Suppressor macrophage (primary cell): ENCODE data around the gene TEX19.

Source experiments
- DNase-seq, 4 experiments: peaks; one replicate each; pipeline ENCODE4 v3.0.0-alpha.2; 2020 to 2022

Gene TEX19

GRCh38 chr17:82390860-82391435, 31.9 kb downstream of the TEX19 start:
- peak in 1 of 4 experiments; percentile 0 for DNase-seq

- peak in 1 of 4 experiments; percentile 0 for DNase-seq
Observed at GRCh38 chr17:82391496-82392066, 32.5 kb downstream of the TEX19 start.

DNA sequence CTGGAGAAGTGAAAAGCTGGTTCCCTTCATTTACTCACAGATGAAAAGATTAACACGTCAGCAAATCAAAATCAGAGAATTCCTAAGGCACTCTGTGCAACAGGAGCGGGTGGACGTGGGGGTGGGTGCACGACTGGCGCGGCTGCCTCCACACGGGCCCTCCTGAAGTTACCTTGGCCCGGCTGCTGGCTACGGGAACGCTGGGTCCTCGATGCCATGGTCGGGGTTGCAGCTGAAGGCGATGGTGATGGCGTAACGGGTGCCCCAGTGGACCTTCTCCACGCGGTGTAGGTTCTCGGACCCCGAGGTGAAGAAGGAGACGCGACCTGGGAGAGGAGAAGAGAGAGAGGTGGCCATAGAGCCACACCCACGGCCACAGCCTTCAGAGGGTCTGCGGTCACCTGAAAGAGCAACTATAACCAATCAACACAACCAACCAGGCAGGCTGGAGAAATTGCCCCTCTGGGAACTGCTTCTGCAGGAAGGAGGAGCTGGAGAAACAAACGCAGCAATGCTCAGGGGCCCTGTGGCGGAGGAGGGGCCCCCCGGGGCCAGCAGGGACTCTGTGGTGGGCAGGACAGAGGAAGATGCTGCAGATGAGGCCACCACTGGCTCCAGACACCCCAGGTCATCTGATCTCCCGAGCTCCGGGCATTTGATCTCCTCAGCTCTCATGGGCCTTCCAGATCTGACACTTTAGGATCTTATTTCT, 33.3 kb downstream of the TEX19 start:
- peak in 1 of 4 experiments; percentile 1 for DNase-seq

- peak in 1 of 4 experiments; percentile 1 for DNase-seq
Observed at GRCh38 chr17:82392941-82393340, 33.9 kb downstream of the TEX19 start.

- peak in 1 of 4 experiments; percentile 1 for DNase-seq
Observed at GRCh38 chr17:82394278-82394677, 35.2 kb downstream of the TEX19 start.

- DNase-seq, result peak; percentile 55 to 86 (median 70)
Observed at GRCh38 chr17:82396601-82397435, 37.8 kb downstream of the TEX19 start.

- DNase-seq, result peak in 1 of 4 experiments; percentile 2
Observed at GRCh38 chr17:82397449-82398335, 38.6 kb downstream of the TEX19 start.

DNA sequence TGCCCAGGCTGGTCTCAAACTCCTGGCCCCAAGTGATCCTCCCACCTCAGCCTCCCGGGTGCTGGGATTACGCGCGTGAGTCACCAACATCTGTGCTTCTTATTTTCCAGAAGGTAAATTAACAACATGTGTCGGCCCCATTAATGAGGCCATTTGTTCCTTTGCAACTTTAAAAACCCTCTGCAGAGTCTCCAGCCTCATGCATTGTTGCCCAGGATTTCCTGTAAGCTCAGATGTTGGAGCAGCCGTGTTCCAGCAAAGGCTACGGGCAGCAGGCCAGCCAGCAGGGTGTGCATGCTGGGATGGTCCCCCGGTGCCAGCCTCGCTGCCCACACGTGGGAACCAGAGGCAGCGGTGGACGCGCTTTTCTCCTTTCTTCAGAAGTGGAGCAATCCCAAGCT, 40.0 kb downstream of the TEX19 start:
- peak; percentile 53 to 78 (median 62) for DNase-seq

GRCh38 chr17:82399601-82400101, 40.6 kb downstream of the TEX19 start:
- peak in 1 of 4 experiments; percentile 2 for DNase-seq

GRCh38 chr17:82400206-82400605, 41.2 kb downstream of the TEX19 start:
- DNase-seq, result peak; percentile 67 to 83 (median 82)

DNA sequence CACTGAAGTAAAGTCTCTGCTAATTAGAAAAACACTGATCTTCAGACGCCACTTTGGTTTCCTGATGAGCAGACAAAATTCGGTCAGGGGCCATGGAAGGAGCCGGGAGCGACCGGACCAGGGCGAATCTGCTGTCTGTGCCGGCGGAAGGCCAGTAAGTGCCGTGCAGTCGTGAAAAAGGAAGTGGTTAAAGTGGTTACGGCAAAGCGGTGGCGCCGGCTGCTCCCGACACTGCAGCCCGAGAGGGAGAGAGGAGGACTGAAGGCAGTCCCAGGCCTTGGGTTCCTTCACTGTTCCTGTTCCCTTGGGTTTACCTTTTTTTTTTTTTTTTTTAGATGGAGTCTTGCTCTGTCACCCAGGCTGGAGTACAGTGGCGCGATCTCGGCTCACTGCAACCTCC, 41.8 kb downstream of the TEX19 start:
- DNase-seq, result peak; percentile 90 to 95 (median 94)

DNA sequence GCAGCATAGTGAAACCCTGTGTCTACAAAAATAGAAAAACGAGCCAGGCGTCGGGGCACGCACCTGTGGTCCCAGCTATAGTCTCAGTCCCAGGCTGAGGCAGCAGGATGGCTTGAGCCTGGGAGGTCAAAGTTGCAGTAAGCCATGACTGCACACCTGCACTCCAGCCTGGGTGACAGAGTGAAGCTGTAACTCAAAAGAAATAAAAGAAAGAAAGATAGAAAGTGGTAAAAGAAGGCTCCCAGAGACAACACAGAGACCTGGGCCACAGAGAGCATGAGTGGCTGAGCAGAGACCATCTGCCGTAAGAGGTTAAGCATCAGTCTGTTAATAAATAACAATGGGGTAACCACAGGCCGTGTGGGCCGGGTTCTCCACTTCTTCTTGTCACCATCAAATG, 43.8 kb downstream of the TEX19 start:
- DNase-seq, result peak in 1 of 4 experiments; percentile 1

GRCh38 chr17:82403662-82404660, 44.9 kb downstream of the TEX19 start:
- no peak for DNase-seq

GRCh38 chr17:82405051-82405450, 46.0 kb downstream of the TEX19 start:
- no peak for DNase-seq

- peak in 1 of 4 experiments; percentile 1 for DNase-seq
Observed at GRCh38 chr17:82406131-82406671, 47.2 kb downstream of the TEX19 start.

DNA sequence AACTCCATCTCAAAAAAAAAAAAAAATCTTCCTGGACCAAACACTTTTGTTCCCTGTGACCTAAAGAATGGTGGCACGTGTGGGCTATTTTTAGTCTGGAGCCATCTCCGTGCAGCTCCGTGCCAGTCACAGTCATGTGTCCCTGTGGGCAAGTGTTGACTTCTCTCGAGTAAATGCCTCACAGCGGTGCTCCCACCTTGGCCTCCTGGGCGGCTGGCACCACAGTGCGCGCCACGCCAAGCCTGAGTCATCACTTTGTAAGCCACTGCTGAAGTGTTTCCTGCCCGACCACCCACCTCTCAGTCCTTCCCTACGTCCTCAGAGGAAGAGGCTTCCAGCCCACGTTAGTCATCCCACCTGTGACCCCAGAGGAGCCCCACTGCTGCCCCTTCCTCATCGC, 48.2 kb downstream of the TEX19 start:
- DNase-seq, result peak; percentile 75 to 87 (median 80)

GRCh38 chr17:82408288-82408937, 49.4 kb downstream of the TEX19 start:
- DNase-seq, result no peak

DNA sequence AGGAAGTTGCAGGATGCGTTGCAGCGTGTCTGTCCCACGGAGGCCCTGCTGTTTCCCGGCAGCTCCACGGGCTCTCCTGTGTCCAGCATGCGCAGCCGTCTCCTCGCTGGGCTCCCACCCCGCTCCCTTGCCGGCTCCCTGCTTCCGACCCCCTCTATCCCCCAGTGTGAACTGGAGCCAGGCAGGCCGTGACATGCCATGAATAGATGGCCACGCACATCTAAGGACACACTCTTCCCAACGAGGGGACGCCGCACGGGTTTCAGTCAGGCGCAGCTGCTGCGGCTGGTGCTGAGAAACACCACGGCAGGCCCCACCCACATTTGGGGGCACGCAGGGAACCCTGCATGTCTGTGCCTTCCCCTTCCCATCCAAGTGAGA, 49.9 kb downstream of the TEX19 start:
- DNase-seq, result no peak

- no peak for DNase-seq
Observed at GRCh38 chr17:82410014-82410716, 51.1 kb downstream of the TEX19 start.
